D341Med (cell line): ENCODE measurements around the gene TBC1D22A.

Experiments used
- DNase-seq: peaks from one replicate; pipeline ENCODE4 v3.0.0; 2012; ENCODE audit warnings: low spot score

TBC1D22A gene

DNA sequence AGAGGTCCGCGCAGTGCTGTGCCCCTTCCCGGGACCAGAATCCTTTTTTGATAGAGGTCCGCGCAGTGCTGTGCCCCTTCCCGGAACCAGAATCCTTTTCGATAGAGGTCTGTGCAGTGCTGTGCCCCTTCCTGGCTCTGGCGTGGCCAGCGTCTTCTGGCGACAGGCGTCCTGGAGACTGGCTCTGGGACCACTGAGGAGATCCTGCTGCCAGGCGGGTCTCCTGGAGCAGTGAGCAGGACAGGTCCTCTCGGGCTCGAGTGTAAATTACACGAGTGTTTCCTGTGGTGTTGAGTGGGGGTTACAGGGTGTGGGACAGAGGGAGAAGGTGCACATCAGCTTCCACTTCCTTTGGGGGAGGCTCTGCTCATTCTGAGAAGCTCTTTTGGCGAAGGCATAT, 98.1 kb downstream of the TBC1D22A start:
- DNase-seq: no peak

DNA sequence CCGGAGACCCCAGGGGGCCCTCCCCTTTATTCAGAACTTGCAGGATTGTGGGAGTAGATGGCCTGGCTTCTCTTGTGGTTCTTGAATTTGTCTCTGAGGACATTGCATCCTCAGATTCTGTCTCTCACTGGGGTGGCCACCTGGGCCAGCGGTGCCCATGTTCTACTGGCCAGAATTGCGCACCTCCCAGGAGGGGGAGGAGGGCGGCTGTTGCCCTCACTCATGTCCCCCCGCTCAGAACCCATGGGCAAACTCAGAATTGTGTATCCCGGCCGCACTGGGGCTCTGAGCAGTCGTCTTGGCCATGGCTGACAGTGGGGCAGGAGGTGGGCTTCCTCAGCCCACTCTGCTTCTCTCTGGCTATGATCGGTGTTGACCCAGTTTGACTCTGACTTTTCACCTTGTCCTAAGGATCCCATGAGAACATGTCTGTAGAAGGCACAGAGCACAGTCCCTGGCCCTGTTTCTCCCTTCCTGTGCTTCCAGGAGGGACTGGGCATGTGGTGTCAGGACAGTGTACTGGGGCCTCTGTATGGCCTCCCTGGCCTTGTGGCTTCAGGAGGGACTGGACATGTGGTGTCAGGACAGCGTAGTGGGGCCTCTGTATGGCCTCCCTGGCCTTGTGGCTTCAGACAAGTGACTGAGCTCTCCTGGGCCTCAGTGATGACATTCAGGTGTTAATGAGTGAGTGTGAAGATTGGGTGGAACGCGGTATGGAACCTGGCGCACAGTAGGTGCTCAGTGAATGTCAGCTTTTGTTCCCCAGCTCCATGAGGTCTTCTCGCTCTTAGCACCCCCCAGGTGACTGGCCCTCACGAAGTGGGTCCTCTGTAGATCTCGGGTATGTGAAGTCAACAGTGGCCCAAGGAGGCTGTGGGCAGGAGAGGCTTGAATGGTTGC, 99.3 kb downstream of the TBC1D22A start:
- no peak for DNase-seq

DNA sequence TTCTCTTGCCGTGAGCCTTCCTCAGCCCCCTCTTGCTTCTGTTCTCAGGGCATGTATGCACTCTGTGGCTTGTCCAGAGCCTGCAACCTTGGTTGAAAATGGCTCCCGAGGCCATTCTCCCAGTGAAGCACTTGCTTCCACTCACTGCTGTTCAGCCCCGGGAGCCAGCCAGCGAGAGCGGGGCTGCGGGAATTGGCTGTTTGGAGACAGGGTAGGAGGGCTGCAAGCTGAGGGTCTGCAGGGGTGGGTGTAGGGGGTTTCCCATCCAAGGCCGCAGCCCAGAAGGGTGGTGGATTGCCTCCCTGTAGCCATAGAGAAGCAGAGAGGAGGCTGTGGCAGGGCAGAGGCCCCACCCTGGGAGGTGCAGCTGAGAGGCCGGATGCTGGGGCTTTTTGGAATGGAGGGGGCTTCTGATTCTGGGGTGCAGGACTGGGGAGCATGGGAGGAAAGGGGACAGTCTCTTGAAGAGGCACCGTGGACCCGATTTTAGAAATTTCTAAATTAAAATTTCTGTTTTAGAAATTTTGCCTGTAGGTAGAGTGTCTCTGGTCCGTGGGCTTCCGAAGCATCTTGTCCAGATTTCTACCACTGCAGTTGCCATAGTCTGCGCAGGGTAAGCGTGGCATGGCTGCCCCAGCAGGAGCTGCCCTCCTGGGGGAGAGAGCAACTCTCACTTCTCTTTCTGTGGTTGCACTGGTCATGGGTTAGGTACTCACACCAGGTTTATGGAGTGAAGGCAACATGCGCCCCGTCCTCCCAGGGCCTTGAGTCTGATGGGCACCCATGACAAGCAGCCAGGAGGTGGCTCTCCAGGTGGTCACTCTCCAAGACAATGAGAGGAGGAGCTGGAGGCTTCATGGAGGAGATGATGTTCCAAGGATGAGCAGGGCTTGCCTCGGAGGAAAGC, 100.2 kb downstream of the TBC1D22A start:
- DNase-seq: no peak

DNA sequence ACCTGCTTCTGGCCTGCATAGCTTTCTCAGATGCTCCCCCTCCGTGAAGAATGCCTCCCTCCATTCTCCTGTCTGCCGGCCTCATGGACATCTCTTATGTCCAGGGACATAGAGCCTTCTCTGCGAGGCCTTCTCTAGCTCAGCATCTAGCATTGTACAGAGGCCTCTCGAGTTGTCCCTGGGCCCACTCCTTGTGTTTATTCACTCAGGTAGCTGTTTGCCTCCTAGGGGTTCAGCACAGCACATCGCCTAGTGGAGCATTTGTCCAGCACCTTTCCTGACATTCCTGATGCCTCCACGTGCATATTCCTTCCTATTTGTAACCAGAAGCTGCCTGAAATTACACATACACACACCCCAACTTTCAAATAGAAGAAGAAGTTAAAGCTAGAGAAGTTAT, 101.3 kb downstream of the TBC1D22A start:
- DNase-seq: no peak

DNA sequence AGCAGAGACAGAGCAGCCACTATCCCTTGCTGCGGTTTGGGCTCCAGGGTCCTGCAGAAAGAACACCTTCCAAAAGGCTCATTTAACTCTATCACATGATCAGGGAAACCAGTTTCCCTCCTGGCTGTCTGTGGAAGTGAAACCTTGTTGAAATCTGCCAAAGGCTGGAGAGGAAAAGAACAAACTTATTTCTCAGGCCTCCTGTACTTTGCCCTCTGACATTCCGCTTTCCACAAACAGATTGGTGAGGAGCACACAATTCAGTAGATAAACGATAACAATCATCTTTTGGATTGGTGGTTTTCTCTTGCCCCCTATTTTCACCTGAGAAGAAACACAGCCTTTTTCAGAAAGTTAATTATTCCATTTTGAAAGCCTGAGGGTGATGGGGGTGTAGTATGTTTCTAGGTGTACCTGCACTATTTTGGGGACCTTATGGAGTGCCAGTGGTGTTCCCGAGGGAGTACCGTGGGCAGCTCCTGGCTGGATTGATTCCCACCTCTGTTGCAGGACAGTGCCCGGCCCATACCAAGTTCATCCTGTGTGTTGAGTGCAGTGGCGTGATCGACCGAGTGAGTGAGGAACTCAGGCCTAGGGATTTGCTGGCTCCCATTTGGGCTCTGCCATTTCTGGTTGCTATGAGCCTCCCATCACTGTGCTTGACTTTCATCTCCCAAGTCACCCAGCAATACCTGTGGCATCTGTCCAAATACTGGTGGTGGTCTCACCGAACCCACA, 102.0 kb downstream of the TBC1D22A start:
- no peak for DNase-seq

DNA sequence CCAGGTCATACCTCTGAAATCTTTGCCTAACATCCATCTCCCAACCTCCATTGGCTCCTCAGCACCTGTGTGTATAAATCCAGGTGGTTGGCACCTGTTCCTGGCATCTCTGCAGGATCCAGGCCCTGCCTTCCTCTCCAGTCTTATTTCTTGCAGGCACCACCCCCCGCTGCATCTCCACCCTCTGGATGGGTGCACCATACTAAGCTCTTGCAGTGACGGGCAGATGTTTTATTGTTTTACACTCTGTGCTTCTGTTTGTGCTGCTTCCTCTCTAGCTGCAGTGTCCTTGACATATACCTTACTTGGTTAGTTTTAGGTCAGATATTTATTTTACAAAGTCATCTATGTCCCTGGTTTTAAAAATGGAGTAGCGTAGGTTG, 102.6 kb downstream of the TBC1D22A start:
- no peak for DNase-seq

DNA sequence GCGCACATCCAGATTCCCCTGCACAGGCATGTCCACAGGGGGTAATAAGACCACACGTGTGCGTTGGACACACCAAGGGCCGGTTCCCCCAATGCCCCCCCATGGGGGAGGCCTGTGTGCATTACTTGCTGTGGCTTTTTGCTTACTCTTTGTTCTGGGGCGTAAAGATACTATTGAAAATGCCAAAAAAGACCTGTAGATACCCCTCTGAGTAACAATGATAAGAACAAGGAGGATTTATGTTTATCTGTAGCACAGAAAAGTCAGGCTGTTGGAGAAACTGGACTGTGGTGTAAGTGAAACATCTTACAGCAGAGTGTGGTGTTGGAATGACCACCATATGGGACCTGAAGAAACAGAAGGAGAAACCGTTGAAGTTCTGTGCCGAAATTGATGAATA, 103.2 kb downstream of the TBC1D22A start:
- no peak for DNase-seq

DNA sequence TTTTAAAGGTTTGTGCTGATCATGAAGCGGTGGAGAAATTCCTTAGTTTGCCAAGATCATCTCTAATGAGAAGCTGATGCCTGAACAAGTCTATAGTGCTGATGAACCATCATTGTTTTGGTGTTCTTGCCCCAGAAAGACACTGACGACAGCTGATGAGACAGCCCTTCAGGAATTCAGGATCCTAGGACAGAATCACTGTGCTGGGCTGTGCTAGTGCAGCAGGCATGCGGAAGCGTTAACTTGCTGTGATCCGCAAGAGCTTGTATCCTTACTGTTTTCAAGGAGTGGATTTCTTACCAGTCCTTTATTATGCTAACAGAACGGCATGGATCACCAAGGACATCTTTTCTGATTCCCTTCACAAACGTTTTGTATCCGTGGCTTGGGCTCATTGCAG, 104.1 kb downstream of the TBC1D22A start:
- DNase-seq: no peak

DNA sequence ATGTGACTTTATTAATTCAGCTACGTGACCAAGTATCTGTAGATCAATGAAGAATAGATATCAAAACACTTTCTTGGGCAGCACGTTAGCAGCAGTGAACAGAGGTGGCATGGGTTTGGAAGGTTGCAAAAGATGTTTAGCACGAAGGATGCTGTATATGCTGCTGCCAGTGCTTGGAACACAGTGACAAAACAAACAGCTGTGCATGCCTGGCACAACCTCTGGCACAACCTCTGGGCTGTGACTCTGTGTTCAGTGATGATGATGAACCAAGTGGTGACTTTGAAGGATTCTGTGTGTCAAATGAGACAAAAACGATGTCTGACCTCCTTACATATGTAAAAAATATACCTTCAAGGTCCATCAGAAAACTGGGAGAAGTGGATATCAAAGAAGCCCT, 104.7 kb downstream of the TBC1D22A start:
- DNase-seq: no peak

DNA sequence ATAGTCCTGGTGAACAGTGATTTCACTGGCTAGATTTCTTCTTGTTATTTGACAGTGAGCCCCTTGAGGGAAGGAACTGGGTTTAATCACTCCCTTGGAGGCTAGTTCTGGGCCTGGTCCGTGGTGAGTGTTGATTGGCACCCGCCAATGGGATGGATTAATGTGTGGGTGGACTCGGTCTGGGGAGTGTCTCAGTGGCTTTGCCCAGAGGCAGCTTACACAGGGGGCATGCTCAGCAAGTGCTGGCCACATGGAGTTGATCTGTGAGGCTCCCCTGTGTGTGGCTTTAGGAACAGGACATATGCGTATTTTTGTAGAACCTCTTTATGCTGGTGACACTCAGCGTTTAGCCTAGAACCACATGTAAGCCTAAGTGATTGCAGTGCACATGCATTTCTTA, 106.9 kb downstream of the TBC1D22A start:
- DNase-seq: no peak

DNA sequence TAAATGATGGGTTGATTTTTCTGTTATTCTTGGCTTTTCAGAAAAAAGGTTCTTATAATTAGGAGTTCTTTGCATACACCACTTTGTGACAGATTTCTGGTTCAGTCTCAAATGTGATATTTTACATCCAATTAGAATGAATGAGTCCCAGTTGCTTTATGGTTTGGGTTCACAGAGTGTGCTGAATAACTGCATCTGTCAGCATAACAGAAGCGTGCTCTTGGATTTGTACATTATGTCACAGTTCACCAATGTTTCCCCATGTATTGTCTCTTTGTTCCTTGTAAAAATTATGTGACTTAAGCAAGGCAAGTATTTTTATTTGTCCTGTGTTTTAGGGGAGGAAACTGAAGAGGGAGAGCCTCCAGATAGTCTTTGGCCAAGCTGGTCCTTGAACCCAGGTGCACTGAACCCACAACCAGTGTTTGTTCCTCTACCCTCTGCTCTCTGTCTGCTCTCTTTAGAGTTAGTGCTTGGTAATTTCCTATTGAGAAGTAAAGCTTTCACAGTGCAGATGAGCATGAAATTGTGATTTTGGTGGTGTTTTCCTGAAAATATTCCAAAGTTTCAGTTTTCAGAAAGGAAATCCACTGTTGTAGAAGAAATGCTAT, 107.5 kb downstream of the TBC1D22A start:
- DNase-seq: no peak

DNA sequence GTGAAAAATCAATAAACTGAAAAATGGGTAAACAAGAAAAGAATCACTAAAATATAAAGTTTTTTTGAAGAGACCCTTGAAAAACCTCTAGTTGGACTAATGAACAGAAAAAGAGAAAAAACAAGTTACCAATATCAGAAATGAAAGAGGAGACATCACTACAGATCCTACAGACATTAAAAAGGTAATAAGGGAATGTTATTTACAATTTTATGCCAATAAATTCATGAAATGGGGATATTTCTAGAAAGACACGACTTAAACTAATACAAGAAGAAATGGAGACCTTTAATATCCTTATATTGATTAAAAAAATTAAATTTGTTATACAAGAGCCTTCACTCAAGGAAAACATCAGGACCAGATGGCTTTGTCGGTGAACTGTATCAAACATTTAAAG, 109.4 kb downstream of the TBC1D22A start:
- no peak for DNase-seq

DNA sequence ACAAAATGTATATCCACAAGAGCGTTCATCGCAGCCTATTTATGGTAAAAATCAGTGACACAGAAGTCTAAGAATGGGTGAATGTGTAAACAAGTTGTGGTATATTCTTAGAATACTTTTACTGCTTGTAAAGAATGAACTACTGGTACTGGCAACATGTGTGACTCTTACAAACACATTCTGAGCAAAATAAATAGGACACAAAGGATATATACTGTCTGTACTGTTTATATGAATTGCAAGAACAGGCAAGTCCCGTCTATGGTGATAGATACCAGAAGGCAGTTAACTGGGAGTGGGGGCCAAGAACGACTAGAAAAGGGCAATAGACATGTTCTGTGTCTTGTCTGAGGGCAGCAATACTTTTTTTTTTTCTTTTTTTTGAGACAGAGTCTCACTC, 112.6 kb downstream of the TBC1D22A start:
- DNase-seq: no peak

DNA sequence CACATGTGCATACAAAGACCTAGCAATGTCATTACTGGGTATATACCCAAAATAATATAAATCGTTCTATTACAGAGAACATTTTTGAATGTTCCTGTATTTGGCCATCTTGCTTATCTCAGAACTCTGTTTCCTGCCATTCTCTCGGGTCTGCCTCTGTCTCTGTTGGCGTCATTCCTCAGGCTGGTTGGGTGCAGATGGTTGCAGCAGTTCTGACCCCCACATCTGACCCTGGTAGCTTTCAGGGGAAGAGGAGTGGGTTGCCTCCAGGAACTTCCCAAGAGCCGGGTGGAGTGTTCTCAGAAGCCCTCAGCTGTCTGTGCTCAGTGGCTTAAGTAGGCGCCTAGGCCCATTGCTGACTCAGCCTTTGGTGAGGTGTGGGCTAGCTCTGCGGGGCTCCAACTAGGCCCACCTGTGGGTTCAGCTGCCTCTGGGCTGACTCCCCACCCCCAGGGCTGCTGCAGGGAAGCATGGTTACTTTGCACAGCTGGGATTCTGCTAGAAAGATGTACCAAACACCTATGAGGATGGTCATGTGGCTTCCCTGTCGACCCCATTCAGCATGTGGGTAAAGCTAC, 114.0 kb downstream of the TBC1D22A start:
- no peak for DNase-seq

DNA sequence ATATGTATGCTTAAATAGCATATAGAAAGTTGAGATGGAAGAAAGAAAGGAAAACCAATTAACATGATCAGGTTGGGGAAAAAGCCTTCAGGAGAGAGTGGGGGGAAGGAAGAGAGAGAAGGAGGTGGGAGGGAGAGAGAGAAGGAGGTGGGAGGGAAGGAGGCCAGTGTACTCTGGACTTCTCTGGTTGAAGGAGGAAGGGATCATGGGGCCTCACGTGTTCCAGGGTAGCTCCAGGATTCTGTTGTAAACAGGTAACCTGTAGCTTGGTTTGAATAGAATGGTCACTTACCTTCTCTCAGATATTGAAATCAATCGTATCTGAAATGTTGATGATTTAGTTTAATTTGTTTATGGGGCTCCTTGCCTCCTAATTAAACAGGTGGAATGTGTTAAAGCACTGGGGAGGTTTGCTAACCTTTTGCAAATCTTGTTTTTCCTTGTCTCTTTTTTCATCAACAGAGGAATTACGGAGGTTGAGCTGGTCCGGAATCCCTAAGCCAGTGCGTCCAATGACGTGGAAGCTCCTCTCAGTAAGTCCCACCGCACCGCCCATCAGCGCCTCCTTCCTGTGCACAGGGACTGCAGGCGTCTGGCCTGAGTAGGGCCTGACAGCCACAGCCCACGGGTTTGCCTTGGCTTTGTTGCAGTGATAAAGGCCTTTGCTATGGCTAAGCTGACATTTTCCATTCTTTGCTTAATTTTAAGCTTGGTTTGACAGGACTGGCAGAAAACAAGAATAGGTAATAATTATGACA, 115.9 kb downstream of the TBC1D22A start:
- DNase-seq: no peak

DNA sequence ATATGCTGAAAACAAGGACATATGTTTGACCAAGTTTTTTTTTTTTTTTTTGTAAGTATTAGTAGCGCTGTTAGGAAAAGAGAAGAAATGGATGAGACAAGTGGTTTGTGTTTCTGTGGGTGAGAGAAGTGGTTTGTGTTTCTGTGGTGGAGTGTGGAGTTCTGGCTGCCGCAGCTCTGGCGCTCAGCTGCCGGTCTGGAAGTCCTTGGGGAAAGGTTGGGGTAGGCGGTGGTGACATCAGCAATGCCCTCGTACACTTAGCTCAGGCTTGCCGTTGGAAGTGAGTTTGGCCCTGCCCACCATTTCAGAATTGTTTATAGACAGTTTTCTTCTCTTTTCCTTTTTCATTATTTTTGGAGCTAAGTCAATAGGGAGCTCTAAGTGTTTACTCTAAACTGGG, 116.6 kb downstream of the TBC1D22A start:
- peak; percentile 75 for DNase-seq

DNA sequence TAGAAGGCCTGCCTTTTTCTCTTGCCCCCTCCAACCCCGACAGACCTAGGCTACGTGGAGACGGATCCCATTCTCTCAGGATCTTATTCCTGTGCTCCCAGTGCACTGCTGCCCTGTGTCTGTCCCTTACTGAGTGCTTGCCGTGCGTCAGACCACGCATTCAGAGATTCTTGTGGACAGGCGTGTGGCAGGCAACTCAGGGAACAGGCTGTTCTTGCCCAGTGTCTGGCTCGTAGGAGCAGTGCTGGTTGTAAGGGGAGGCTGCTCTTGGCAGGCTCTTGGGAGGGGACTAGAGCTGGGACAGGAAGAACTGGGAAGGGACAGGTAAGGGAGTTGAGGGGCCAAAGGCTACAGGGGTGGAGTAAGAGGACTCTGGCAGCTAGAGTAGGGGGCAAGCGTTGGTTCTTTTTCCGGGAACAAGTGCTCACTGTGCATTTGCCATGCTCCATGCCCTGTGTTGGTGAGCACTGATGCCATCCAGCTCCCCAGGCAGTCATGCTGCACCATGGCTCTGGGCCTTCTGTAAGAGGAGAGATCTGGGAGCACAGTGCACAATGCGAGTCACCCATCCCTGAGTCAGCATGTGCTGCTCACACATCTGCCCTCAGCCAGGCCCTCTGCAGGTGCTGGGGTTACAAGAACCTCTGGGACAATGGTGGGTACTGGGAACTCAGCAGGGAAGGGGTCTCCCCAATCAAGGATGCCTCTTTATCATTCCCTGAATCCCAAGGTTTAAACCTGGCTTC, 119.1 kb downstream of the TBC1D22A start:
- no peak for DNase-seq

DNA sequence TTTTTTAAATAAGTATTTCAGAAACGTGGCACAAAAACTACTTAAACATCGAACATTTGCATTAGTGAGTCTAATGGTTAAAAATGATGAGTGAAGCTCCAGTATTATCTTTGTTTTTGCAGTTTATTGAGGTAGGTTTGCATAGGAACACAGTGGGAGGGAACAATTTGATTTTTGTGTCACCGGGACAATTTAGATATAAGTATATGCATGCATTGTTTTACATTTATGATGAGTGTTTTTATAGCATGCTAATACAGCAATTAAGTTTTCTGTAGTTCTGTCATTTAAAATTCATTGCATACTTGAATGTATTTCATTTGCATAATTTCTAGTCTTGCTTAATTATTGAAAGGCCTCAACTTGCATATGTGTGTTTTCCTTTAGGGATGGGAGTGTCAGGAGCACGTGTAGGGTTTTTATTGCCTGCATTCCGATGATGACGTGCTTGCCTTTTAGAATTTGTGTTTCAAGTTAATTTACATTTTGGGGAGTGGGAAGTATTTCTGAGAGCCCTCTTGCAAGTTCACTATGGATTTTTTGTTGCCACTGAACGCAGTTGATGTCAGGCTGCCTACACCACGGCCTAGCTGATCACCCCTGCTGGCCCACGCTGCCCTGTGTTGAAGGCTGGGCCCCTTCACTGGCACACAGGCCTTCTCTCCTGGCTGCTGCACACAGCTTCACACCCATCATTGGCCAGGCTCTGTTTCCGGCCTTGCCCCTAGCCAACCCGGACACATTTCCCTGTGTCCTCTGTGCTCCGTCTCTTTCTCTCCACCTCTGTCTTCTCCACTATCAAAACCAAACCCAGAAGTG, 120.9 kb downstream of the TBC1D22A start:
- no peak for DNase-seq

DNA sequence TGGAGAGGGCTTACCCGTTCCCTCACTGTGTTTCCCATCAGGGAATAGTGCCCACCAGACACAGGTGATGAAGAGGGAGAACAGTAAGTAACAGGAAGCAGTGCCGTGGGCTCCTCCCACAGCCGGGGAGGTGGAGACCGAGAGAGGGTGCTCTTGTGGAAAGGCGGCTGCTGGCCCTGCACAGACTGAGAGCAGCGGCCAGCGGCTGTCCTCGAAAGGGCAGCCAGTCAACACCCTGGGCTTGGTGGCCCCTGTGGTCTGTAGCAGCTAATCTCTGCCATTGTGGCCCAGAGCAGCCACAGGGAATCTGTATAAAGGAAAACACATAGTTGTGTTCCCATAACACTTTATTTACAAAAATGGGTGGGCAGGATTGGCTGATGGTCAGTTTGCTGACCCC, 121.9 kb downstream of the TBC1D22A start:
- DNase-seq: no peak
